T-helper 2 cell treated with Interferon-gamma antibody and Interleukin-4, amounts not matched to agents 100 ng/mL and 5 ng/mL, for 36 hours (primary cell): Measurements from ENCODE around the gene RAPGEF1. TPM values are rescaled to one million over a fixed set of nuclear protein-coding genes. Genes with fewer than 3 reads are reported as not detected.
"Not testable (repeated sequence)": the region's sequence is repeated elsewhere in the genome, so short reads cannot be mapped to it uniquely, and the experiment has no call there.

Source experiments
- intact Hi-C: fragments of 100-400 bp; cut with micrococcal nuclease; formaldehyde crosslinking; loops from one replicate; pipeline ENCODE4 v1.15.1; 2023
- total RNA-seq: library from RNA; stranded (reverse); gene quantifications from 2 replicates; pipeline ENCODE4 v1.2.3, GENCODE V29; 2022

The RAPGEF1 gene
- total RNA-seq, 1 donor from 2014 or later: 131 TPM

- intact Hi-C loops: no loop called here
Measured at GRCh38 chr9:131657037-131657377, 82.9 kb downstream of the RAPGEF1 start.

DNA sequence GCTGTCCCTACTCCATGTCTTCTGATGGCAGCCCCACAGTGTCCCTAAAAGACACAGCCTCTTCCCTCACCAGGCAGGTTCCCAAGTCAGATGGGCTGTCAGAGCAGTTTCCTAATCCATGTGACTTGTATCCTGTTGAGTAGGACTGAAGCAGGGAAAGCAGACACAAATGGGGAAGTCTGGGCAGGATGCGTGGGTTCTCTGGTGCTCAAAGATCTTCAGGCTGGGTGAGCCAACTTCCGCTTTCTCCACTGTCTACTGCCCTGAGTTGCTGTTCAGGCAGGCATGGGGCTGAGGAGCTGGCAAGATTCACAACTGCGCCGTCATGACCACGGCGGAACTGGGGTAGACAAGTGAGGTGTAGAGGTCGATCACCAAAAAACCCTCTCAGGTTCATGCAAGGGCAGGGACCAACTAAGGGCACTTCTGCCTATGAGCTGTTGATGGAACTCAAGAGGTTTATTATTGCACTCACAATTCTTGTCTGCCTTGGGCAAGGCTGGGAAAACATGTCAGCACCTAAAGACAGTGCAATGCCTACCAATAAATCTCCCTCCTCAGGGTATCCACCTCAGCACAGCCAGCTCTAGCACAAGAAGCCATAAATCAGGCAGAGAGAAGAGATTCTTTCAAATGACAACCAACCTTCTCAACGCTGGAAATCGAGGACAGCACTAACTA lies 83.4 kb downstream of the RAPGEF1 start:
- intact Hi-C loops: no loop called here

GRCh38 chr9:131654369-131654768 lies 85.5 kb downstream of the RAPGEF1 start:
- intact Hi-C loops: not testable (repeated sequence)

- intact Hi-C loops: no loop called here
Measured at GRCh38 chr9:131651599-131651998, 88.3 kb downstream of the RAPGEF1 start.

- intact Hi-C loops: no loop called here
Measured at GRCh38 chr9:131651160-131651559, 88.7 kb downstream of the RAPGEF1 start.

DNA sequence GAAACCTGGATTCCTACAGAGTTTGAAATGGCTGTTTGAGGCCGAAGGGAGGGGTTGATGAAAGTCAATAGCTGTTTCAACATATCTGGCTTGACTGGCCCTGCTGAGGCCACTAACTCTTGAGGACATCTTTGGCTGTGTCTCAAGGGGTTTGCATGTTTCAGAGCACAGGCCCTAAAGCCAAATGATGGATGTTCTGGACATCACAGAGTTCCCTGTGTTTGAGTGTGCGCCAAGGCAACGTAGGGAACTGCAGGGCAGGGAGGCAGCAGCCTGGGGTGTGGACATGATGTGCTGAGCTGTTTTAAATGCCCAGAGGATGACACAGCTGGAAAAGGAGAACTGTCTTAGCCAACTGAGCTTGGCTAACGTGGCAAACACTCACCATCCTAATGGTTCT lies 89.6 kb downstream of the RAPGEF1 start:
- intact Hi-C loops: no loop called here

DNA sequence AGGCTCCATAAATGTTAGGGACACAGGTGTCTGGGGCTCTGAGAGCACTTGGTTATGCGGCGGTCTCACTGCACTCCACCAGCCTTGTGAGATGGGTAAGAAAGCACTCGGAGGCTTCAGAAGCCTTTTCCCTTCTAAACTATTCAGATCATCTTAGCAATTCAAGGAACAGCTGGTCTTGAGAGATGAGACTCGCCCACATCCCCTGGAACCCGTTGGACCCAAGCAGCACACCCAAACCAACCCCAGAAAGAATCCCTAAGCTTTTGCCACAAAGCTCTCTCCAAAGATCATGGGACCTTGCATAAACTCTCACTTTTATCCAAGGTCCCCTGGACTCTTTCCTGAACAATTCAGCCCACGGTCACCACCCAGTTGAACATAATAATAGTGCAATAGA lies 90.2 kb downstream of the RAPGEF1 start:
- intact Hi-C loops: no loop called here

GRCh38 chr9:131645078-131645776 lies 94.6 kb downstream of the RAPGEF1 start:
- intact Hi-C loops: no loop called here

DNA sequence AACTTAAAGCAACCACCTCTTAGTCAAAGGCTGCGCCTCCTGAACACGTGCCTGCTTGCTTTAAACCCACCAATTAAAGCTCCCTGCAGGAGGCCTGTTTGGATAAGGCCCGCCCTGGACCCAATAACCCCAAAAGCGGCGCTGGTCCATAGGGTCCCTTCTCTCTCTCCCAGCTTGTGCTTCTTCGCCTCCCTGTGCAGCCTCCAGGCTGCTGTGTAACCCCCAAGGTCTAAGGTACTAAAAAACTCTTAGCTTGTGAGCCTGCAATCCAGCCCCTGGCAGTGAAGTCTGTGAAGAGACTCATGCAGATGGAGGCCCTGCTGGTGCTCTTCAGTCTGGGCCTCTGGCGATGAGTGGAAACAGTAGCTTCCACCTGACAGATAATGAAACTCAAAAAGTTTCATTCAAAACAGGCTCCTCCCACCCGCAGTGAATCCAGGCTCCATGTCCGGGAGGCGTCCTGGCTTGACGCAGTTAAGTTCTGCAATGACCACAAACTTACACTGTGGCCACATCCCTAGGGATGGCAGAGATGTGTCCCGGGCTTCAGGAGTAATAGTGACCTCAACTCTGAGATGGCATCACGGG lies 97.3 kb downstream of the RAPGEF1 start:
- intact Hi-C loops: no loop called here

- intact Hi-C loops: no loop called here
Measured at GRCh38 chr9:131641618-131642495, 98.0 kb downstream of the RAPGEF1 start.

GRCh38 chr9:131640438-131641137 lies 99.3 kb downstream of the RAPGEF1 start:
- intact Hi-C loops: no loop called here

- intact Hi-C loops: no loop called here
Measured at GRCh38 chr9:131639769-131640437, 100.0 kb downstream of the RAPGEF1 start.

DNA sequence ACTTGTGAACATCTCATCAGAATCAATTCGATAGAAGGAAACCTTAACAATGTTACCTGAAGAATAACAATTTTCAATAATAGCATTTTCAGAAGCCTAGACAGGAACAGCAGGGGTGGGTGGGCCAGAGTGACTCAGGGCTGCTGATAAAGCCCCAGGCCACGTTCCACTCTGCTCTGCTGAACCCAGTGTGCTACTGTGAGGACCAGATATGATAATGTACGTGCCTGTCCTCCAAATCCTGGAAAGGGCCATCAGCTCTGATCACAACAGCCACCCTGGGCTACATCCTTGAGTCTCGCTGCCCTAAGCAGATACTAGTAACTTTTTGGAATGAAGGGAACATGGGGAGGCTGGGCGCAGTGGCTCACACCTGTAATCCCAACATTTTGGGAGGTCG lies 103.3 kb downstream of the RAPGEF1 start:
- intact Hi-C loops: no loop called here

DNA sequence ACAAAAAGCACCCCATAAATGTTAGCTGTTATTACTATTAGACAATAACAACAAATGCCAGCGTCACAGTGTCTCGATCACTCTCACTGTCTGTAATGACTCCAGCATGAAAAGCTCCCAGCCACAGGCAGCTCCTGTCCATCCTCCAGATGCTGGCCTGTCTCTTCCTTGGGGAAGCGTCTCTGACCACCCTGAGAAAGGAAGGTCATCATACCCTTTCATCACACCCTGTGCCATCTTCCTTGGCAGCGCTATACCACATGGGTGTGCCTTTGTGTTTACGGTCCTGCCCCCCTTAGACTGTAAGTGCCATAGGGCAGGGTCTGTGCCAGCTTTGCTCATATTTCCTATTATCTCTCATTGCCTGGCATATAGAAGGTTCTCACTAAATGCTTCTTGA lies 104.0 kb downstream of the RAPGEF1 start:
- intact Hi-C loops: loop anchor here (2.0 kb wide), 1 partner anchor 97 kb away; no protein-coding TSS in a partner anchor

GRCh38 chr9:131635285-131635684 lies 104.6 kb downstream of the RAPGEF1 start:
- intact Hi-C loops: loop anchor here (2.0 kb wide), 1 partner anchor 98 kb away; no protein-coding TSS in a partner anchor

GRCh38 chr9:131633491-131634031 lies 106.3 kb downstream of the RAPGEF1 start:
- intact Hi-C loops: loop anchor here (2.0 kb wide), 1 partner anchor 99 kb away; no protein-coding TSS in a partner anchor

DNA sequence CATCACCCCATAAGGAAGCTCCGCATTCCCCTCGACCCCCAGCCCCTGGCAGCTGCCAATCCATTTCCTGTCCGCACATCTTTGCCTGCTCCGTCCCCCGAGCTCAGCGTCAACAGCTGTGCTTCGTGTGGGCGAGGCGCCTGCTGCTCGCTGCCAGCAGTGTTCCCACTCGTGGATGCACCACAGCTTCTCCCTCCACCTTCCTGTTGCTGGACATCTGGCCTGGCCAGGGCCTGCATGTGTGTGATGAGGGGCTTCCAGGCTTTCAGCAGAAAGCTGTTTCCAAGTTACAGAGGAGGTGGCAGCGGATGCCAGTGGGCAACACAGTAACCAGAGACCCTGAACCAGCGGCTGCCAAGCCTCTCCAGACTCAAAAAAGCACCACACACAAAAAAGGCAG lies 108.6 kb downstream of the RAPGEF1 start:
- intact Hi-C loops: no loop called here

DNA sequence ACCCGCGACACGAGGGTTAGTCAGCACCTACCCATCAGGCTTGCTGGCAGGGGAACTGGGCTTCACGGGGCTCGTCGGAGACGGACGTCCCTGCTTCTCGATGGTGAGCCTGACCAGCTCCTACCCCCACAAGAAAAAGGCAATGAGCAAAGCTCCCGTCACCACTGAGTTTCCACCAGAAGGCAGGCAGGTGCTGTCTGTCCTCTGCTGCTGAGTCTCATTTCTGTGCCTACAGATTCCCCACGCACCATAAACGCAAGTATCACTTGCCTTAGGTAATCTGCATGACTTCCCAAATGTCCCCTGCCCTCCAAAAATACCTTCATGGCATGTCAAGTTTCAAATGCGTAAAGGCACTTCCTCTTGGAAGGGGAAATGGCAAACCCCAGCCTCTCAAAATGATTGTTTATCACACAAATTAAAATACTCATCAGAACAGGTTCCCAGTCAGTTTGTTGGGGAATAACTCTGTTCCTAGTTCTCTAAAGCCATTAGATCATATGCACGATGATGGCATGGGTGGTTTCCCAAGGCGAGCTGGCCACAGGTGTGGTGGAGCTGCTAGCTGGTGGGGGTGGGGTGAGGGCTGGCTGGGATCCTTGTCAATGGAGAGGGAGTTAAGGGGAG lies 109.6 kb downstream of the RAPGEF1 start:
- intact Hi-C loops: no loop called here

DNA sequence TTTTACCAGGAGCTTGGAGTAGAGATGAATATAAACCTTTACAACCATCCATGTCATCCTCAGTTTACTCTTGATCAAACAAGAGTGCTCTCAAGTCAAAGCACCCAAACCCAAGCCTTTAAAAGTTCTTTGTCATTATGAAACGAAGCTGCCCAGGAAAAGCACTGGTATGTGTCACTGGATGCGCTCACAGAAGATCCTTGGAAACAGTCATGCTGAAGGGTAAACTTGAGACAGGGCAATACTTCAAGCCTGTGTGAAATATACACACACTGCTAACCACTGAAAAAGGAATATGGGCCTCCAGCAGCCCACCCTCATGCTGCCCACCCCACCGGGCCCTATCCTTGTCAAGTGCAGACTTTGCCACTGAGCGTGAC lies 110.1 kb downstream of the RAPGEF1 start:
- intact Hi-C loops: loop anchor here (5.0 kb wide), 1 partner anchor 37 kb away; no protein-coding TSS in a partner anchor

DNA sequence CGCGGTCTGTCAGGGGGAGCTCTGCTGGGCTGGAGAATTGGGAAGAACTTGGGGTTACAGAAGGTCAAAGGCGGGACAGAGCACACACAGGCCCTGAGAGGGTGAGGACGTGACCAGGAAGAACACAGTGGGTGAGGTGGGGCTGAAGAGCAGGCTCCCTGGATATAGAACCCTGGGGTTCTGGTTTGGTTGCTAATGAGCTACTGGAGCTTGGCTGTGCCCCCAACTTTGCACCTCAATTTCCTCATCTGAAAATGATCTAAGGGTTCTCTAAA lies 110.7 kb downstream of the RAPGEF1 start:
- intact Hi-C loops: loop anchor here (5.0 kb wide), 1 partner anchor 38 kb away; no protein-coding TSS in a partner anchor
